Stimulated activated CD4-positive, alpha-beta T cell treated with anti-CD3 and anti-CD28 coated beads, Interleukin-4, amount 100 ng/mL, for 48 hours (primary cell): ENCODE measurements around the gene GOPC.
A peak's percentile ranks its signal among the peaks of the same experiment; 100 is the strongest.
"Not testable (repeated sequence)": the region's sequence is repeated elsewhere in the genome, so short reads cannot be mapped to it uniquely, and the experiment has no call there.

Source experiments
- DNase-seq, 2 donors: peaks; one replicate each; pipeline ENCODE4 v3.0.0-alpha.2; 2020; ENCODE audit warnings: low read depth in 2 of 2

The GOPC gene

GRCh38 chr6:117602151-117602898 lies at the start of gene GOPC:
GOPC (minus strand) TSS chr6:117602511; CDS start chr6:117602288, 223 bp downstream.
- DNase-seq, result peak; percentile 79 to 91

DNA sequence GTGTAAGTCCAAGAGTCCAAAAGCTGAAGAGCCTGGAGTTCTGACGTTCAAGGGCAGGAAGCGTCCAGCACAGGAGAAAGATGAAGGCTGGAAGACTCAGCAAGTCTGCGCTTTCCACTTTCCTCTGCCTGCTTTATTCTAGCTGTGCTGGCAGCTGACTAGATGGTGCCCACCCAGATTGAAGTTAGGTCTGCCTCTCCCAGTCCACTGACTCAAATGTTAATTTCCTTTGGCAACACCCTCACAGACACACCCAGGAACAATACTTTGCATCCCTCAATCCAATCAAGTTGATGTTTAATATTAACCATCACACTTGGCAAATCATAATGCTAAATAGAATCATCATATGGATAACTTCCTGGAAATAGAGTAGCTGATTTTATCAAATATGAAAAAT lies 49.7 kb upstream of the GOPC start:
- DNase-seq, result not testable (repeated sequence)

- no peak for DNase-seq
These were observed 40.7 kb upstream of the GOPC start for GRCh38 chr6:117642976-117643375.

- no peak for DNase-seq
These were observed 35.5 kb upstream of the GOPC start for GRCh38 chr6:117637770-117638169.

- DNase-seq, result no peak
These were observed 26.9 kb upstream of the GOPC start for GRCh38 chr6:117629119-117629660.

- no peak for DNase-seq
These were observed 25.2 kb upstream of the GOPC start for GRCh38 chr6:117627533-117627932.

DNA sequence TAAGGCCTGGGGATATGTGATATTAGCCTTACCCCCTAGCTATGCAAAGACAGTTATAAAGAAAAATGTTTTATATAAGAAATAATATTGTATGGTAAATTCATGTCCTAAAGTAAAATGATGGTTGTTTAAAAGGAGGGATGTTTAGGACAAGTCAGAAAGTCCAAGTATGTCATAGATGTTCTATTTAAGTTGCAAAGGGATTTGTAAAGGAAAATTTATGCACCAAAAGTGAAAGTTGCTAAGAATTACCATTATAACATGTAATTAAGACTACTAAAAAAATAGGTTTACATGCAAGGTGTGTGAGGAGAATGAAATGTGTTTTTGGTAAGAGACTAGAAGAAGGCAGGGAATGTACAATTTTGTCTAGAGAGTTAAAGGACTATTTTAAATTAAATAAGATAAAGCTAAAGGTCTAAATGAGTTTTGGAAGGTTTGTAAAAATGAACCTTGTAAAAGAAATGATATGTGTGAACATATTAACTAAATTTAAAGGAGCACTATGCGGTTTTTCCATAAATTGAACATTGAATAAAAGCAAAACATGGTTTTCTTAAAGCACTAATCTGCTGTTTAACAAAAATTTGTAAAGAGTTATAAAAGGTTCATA lies 22.7 kb upstream of the GOPC start:
- DNase-seq, result no peak

DNA sequence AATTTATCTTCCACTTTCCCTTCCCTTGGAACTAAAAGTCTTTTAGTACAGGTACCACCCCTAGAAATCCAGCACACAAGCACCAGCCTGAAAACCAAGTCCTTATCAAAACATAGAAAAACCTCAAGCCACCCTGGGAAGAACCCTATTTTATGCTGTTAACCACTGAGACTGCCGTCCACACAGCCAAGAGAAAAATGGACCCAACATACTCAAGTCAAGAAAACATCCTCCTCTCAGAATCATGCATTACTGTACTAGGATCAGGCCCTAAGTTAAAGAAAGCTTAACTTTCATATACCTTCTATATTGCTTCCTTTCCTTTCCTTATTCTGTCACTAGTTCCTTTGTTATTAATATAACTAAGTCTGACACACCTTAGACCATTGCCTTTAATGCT lies 16.9 kb upstream of the GOPC start:
- no peak for DNase-seq

- DNase-seq, result no peak
These were observed 15.1 kb upstream of the GOPC start for GRCh38 chr6:117617210-117618035.

GRCh38 chr6:117616391-117617209 lies 14.3 kb upstream of the GOPC start:
- no peak for DNase-seq

GRCh38 chr6:117615750-117616390 lies 13.6 kb upstream of the GOPC start:
- DNase-seq, result no peak

GRCh38 chr6:117613920-117614560 lies 11.7 kb upstream of the GOPC start:
- DNase-seq, result no peak

DNA sequence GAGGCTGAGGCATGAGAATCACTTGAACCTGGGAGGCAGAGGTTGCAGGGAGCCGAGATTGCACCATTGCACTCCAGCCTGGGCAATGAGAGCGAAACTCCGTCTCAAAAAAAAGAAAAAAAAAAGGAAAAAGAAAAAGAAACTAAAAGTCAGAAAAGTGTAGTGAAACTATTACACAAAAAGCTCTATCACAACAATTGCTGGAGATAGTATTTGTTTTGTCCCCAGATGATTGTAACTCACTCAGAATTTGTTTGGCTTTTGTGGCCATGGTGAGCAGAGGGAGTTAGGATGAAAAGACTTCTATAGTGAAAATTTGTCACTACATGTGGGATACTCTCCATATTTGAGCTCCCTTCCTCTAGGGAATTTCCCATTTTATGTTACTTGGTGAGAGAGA lies 5.2 kb upstream of the GOPC start:
- no peak for DNase-seq

- no peak for DNase-seq
These were observed 3.0 kb upstream of the GOPC start for GRCh38 chr6:117605169-117605826.

- no peak for DNase-seq
These were observed 1.5 kb upstream of the GOPC start for GRCh38 chr6:117603821-117604220.

DNA sequence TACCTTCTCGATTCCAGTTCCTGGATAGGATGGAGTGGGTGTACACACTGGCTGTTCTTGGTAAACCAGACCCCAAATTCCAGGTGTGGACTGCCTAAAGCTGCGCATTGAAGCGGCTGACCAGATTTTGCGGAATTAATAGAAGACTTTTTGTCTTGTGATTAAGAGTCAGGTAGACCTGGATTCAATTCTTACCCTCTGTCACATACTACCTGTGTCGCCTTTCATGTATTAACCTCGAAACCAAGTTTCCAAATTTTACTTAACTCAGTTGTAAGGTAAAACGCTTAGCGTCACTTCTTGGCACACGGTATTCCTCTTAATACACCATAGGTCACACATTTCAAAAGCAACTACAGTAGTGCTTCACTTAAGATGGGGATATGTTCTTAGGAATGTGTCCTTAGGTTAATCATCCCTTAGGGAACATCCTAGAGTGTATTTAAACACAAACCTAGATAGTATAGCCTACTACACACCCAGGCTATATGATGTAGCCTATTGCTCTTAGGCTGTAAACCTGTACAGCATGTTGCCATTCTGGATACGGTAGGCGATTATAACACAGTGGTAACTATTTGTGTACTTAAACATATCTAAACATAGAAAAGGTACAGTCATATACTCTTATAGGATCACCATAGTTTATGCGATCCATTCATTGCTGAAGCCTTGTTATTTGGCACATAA lies 733 bp upstream of the GOPC start:
- DNase-seq, result no peak

DNA sequence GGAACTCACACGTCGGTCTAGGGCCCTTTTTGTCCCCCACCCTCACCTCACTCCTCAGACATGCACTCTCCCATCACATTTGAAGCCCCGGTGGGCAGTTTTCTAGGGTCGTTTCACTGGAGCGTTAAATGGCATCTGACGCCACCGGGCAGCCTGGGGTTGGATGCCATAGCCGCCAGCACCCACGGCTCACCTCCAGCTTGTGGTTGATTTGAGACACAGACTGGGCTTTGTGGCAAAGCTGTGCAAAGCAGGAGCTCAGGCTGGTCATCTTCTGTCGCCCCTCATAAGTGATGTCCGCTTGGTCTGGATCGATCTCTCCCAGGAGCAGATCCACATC lies 530 bp downstream of the GOPC start:
- DNase-seq, result no peak

DNA sequence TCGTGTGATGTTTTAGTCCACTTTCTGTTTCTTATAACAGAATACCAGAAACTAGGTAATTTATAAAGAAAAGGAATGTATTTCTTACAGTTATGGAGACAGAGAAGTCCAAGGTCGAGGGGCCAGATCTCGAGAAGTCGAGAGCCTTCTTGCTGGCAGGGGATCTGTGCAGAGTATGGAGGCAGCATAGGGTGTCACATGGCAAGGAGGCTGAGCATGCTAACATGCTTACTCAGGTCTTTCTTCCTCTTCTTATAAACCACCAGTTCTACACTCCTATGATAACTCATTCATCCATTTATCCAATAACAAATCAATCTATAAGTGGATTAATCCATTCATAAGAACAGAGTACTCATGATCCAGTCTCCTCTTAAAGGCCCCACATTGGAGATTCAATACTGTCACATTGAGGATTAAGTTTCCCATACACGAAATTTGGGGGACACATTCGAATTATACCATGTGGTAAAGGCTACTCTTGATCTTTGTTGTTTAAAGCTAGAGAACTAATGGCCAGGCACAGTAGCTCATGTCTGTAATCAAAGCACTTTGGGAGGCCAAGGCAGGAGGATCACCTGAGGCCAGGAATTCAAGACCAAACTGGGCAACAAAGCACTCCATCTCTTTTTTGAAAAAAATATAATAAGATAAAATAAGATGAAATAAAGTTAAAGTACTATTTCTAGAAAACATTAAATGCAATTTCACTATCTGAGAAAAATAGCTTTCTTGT lies 2.1 kb downstream of the GOPC start:
- no peak for DNase-seq

DNA sequence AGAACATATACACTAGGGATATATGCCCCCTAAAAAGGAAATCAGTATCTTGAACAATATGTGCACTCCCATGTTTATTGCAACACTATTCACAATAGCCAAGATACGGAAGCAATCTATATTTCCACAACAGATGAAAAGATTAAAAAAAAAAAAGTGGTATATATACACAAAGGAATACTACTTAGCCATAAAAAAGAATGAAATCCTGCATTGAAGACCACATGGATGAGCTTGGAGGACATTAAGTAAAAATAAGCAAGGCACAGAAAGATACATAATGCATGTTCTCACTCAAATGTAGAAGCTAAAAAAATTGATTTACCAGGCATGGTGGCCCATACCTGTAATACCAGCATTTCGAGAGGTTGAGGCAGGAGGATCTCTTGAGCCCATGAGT lies 4.6 kb downstream of the GOPC start:
- no peak for DNase-seq
